SK-N-SH (cell line): ENCODE measurements around the gene SLC44A5.

Experiments
- CHD2 ChIP-seq: fragments of 150-350 bp; IDR thresholded peaks from 2 replicates; pipeline ENCODE4 v1.6.1; 2018; ENCODE audit warnings: low read length; ENCODE audit not compliant: partially characterized antibody
- CTCF ChIP-seq: fragments of 200-600 bp; sonication (generic); IDR thresholded peaks from 2 replicates; pipeline ENCODE4 v1.6.1; 2017; ENCODE audit warnings: antibody characterized with exemption, mild to moderate bottlenecking, moderate library complexity
- JUND ChIP-seq: IDR thresholded peaks from 2 replicates; pipeline ENCODE4 v1.4.0; 2012
- POLR2AphosphoS5 ChIP-seq: IDR thresholded peaks from 2 replicates; pipeline ENCODE4 v1.6.1; 2012; ENCODE audit warnings: low read depth, low read length
- RFX5 ChIP-seq: IDR thresholded peaks from 2 replicates; pipeline ENCODE4 v1.6.1; 2012; ENCODE audit warnings: mild to moderate bottlenecking, improper control_type of control experiment, low read length
- SMC3 ChIP-seq: IDR thresholded peaks from 2 replicates; pipeline ENCODE4 v1.6.1; 2012; ENCODE audit warnings: low read depth, low read length, improper control_type of control experiment
- USF2 ChIP-seq: fragments of 150-350 bp; IDR thresholded peaks from 2 replicates; pipeline ENCODE4 v1.6.1; 2017; ENCODE audit warnings: antibody characterized with exemption, low read length, low read depth, borderline replicate concordance
- YY1 ChIP-seq: IDR thresholded peaks from 2 replicates; pipeline ENCODE4 v1.4.0; 2012; ENCODE audit warnings: low read depth, mild to moderate bottlenecking
- ZBTB33 ChIP-seq: IDR thresholded peaks from 2 replicates; pipeline ENCODE4 v1.4.0; 2012; ENCODE audit warnings: low read depth, borderline replicate concordance

- no peak for TF ChIP-seq CTCF
- TF ChIP-seq USF2: no peak
- no peak for TF ChIP-seq CHD2
- TF ChIP-seq YY1: no peak
- no peak for TF ChIP-seq SMC3
- no peak for TF ChIP-seq ZBTB33
- TF ChIP-seq POLR2AphosphoS5: no peak
- TF ChIP-seq RFX5: no peak
- TF ChIP-seq JUND: no peak
Measured at GRCh38 chr1:75550559-75550958, 60.4 kb downstream of the SLC44A5 start.
